Psoas muscle (tissue), 8 donors: ENCODE results near the gene PFDN5. TPM values are rescaled to one million over a fixed set of nuclear protein-coding genes. Genes with fewer than 3 reads are reported as not detected.
A peak's percentile ranks its signal among the peaks of the same experiment; 100 is the strongest.

Source experiments
- ATAC-seq, 4 donors: fragments of 200-7000 bp; cut with Tn5 transposase; one replicate each; pipeline ENCODE4 v1.9.1; 2020; ENCODE audit warnings: moderate library complexity in 3 of 4, mild to moderate bottlenecking in 2 of 4
- DNase-seq, 2 donors: peaks; one replicate each; pipeline ENCODE4 v3.0.0-alpha.2; 2020
- H3K27ac ChIP-seq: fragments of 200-600 bp; one replicate; pipeline ENCODE4 v1.8.0; 2022
- H3K27me3 ChIP-seq, 3 donors: fragments of 200-600 bp in 1 of 3; one replicate each; pipeline versions ENCODE4 v1.6.1 to v1.8.0; 2013 to 2022; ENCODE audit warnings: low read length in 2 of 3, mild to moderate bottlenecking in 2 of 3, moderate library complexity in 1 of 3; ENCODE audit not compliant: insufficient read depth in 3 of 3
- H3K36me3 ChIP-seq, 2 donors: fragments of 200-600 bp in 1 of 2; one replicate each; pipeline versions ENCODE4 v1.6.1 to v1.8.0; 2013 to 2022; ENCODE audit warnings: low read depth in 1 of 2, mild to moderate bottlenecking in 1 of 2, moderate library complexity in 1 of 2; ENCODE audit not compliant: insufficient read depth in 1 of 2
- H3K4me1 ChIP-seq: fragments of 200-600 bp; one replicate; pipeline ENCODE4 v1.8.0; 2022
- H3K4me3 ChIP-seq: fragments of 200-600 bp; one replicate; pipeline ENCODE4 v1.8.0; 2022; ENCODE audit warnings: mild to moderate bottlenecking
- H3K9me3 ChIP-seq: fragments of 200-600 bp; one replicate; pipeline ENCODE4 v1.8.0; 2022
- CTCF ChIP-seq: fragments of 200-600 bp; IDR thresholded peaks from one replicate; pipeline ENCODE4 v1.8.0; 2022; ENCODE audit warnings: antibody characterized with exemption
- WGBS, 3 donors: extraction: QIAGEN DNeasy Blood & Tissue Kit; methylation state at CpG; one replicate each; pipeline versions ENCODE4 v1.1.6 to v1.1.7; 2013; 5-methylcytosine and 5-hydroxymethylcytosine counted together
- intact Hi-C, 2 donors: fragments of 100-400 bp; cut with DNase I; formaldehyde crosslinking; loops; one replicate each; pipeline versions ENCODE4 v1.11.0 to v1.14.2; 2022
- polyA plus RNA-seq, 3 donors: library from polyadenylated mRNA; stranded (reverse); fragments of 200-250 nt; gene quantifications; one replicate each; pipeline ENCODE4 v1.2.3, GENCODE V29; 2013
- total RNA-seq, 4 donors: library from RNA; stranded (reverse); fragmentation: NEBNext Ultra II Directional in 2 of 4; extraction: Animal tissue kit (Norgen Biotek cat#: 25700) in 2 of 4; gene quantifications; one replicate each; pipeline versions ENCODE4 v1.2.1 to v1.2.4, GENCODE V29; 2021 to 2023
- donor health status: healthy with polysubstance abuse.
- donor health status: DM: no; HTN: no; CAD: no; lungs with moderate emphysema.
- donor health status: Bipolar disorder and iron deficiency.
- donor health status: healthy.
- donor health status: DM: yes; HTN: yes; CAD: no.
- donor health status: DM: no; HTN: no; CAD: no.
- donor health status: DM: no; HTN: no; CAD: no.
- donor health status: DM: yes; HTN: yes; CAD: no.

The PFDN5 gene
- total and polyA plus RNA-seq, 7 donors = 239 to 603 (median 282) TPM

GRCh38 chr12:53340398-53340797, 45.1 kb downstream of the PFDN5 start:
- Histone ChIP-seq H3K4me1 (peaks cover 4% of the 10 kb centered on the region), H3K27ac (no peak overlapping the region), H3K9me3 (no peaks in the 10 kb centered on the region), H3K4me3 (no peak overlapping the region), H3K36me3 (no peaks in the 10 kb centered on the region), H3K27me3 (peaks cover 0 to 22% (median 6%) of the 10 kb centered on the region in 3 donors)
- 80 to 88% (median 86%) methylated on average over 9 of the region's 9 CpGs for WGBS, 3 donors
- TF ChIP-seq CTCF = no peak
- DNase-seq (peak in 1 of 2 donors; percentile 26), ATAC-seq (no peak)
- intact Hi-C loops = loop anchor here in 1 of 2 donors (10.0 kb wide), 1 partner anchor 334 kb away; the partner anchor contains the start of gene ATP5MC2

- no peaks in the 10 kb centered on the region for H3K9me3 ChIP-seq
- no peak overlapping the region for H3K27ac ChIP-seq
- peaks cover 0 to 3% (median under 1%) of the 10 kb centered on the region in 3 donors for H3K27me3 ChIP-seq
- intact Hi-C loops = loop anchor here in 1 of 2 donors (10.0 kb wide), 1 partner anchor 331 kb away; the partner anchor contains the start of gene ATP5MC2
- DNase-seq (no peak), ATAC-seq (no peak)
- WGBS, 3 donors = 59 to 72% (median 63%) methylated on average over 3 of the region's 3 CpGs
- H3K4me1 ChIP-seq = peaks cover 4% of the 10 kb centered on the region
- no peak overlapping the region for H3K4me3 ChIP-seq
- TF ChIP-seq CTCF = no peak
- no peaks in the 10 kb centered on the region for H3K36me3 ChIP-seq
Measured at GRCh38 chr12:53343449-53343848, 48.1 kb downstream of the PFDN5 start.

- intact Hi-C loops = loop anchor here in 1 of 2 donors (2.0 to 10.0 kb wide), 2 partner anchors 17 to 331 kb away; partner anchors contain the start of gene ATP5MC2
- Histone ChIP-seq H3K27ac (no peak overlapping the region), H3K36me3 (no peaks in the 10 kb centered on the region), H3K4me1 (peaks cover 4% of the 10 kb centered on the region), H3K9me3 (no peaks in the 10 kb centered on the region), H3K27me3 (no peaks in the 10 kb centered on the region), H3K4me3 (no peak overlapping the region)
- ATAC-seq (no peak), DNase-seq (no peak)
- WGBS, 3 donors = 95 to 99% (median 96%) methylated on average over 4 of the region's 4 CpGs
- TF ChIP-seq CTCF = no peak
Measured at GRCh38 chr12:53343969-53344368, 48.6 kb downstream of the PFDN5 start.

GRCh38 chr12:53344487-53344823, 49.1 kb downstream of the PFDN5 start:
- 4 to 7% (median 6%) methylated on average over 13 to 19 of the region's 19 CpGs for WGBS, 3 donors
- TF ChIP-seq CTCF = no peak
- DNase-seq (no peak), ATAC-seq (no peak)
- H3K9me3 ChIP-seq = no peaks in the 10 kb centered on the region
- H3K4me3 ChIP-seq = peak overlapping the region; percentile 70
- no peaks in the 10 kb centered on the region for H3K27me3 ChIP-seq
- H3K36me3 ChIP-seq = no peaks in the 10 kb centered on the region
- peak overlapping the region; percentile 61 for H3K27ac ChIP-seq
- H3K4me1 ChIP-seq = peaks cover 4% of the 10 kb centered on the region
- intact Hi-C loops = loop anchor here in 1 of 2 donors (2.0 to 10.0 kb wide), 2 partner anchors 18 to 330 kb away; partner anchors contain the start of gene ATP5MC2
